Mucosa of stomach (tissue), 1 donor: ENCODE data around the gene KCNA2.

Experiments
- H3K27me3 ChIP-seq: one replicate; pipeline ENCODE4 v1.7.0; 2013; ENCODE audit warnings: mild to moderate bottlenecking, low read length; ENCODE audit not compliant: control insufficient read depth, insufficient read depth
- H3K36me3 ChIP-seq: one replicate; pipeline ENCODE4 v1.7.0; 2013; ENCODE audit warnings: low read length; ENCODE audit not compliant: control insufficient read depth, insufficient read depth
- H3K4me1 ChIP-seq: one replicate; pipeline ENCODE4 v1.7.0; 2013; ENCODE audit warnings: mild to moderate bottlenecking, low read length; ENCODE audit not compliant: control insufficient read depth, insufficient read depth
- H3K4me3 ChIP-seq: one replicate; pipeline ENCODE4 v1.7.0; 2013; ENCODE audit warnings: low read length
- H3K9ac ChIP-seq: one replicate; pipeline ENCODE4 v1.7.0; 2013; ENCODE audit warnings: mild to moderate bottlenecking, low read length, moderate library complexity
- H3K9me3 ChIP-seq: one replicate; pipeline ENCODE4 v1.7.0; 2013; ENCODE audit warnings: mild to moderate bottlenecking, low read length, moderate library complexity; ENCODE audit not compliant: control insufficient read depth
- donor health status: Pancreatic carcinoma.

Gene KCNA2

DNA sequence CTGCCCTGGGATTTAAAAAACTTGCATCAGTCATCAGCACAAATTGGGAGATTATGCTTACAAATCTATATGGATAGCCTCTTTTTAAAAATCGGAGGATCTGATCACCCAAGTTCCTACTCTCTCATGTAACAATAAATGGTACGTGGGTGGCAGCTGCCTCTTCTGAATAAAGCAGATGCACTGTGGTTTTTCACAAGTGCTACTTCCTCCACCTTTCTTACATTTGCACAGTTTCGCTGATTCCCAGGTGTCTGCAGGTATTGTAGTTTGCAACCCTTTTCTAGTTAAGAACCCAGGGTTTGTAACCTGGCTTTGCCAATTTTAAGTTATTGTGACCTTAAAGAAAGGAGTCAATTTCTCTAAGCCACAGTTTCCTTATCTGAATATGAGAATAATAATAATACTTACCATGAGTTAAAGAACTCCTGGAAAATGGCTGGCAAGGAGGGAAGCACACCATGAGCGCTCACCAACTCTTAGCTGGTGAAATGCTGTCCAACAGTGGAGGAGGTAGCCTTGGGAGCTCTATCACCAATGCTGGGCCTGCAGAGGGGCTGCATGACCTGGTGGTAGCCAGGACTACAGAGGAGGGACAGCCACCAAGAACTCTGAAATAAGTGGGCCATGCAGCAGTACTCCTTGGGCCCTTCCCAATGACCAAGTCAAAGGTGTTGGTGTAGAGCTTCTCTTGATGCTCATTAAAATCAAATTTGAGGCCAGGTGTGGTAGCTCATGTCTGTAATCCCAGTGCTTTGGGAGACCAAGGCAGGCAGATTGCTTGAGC lies 30.2 kb upstream of the KCNA2 start:
- no peaks in the 10 kb centered on the region for H3K36me3 ChIP-seq
- H3K4me1 ChIP-seq, result peaks cover 10% of the 10 kb centered on the region
- H3K4me3 ChIP-seq, result no peak overlapping the region
- no peak overlapping the region for H3K9ac ChIP-seq
- peaks cover under 1% of the 10 kb centered on the region for H3K27me3 ChIP-seq
- no peaks in the 10 kb centered on the region for H3K9me3 ChIP-seq

GRCh38 chr1:110635434-110635833 lies 29.3 kb upstream of the KCNA2 start:
- Histone ChIP-seq H3K4me3 (no peak overlapping the region), H3K36me3 (no peaks in the 10 kb centered on the region), H3K27me3 (peaks cover 6% of the 10 kb centered on the region), H3K9ac (no peak overlapping the region), H3K4me1 (peaks cover 10% of the 10 kb centered on the region), H3K9me3 (no peaks in the 10 kb centered on the region)

GRCh38 chr1:110634455-110635311 lies 28.5 kb upstream of the KCNA2 start:
- Histone ChIP-seq H3K9ac (no peak overlapping the region), H3K36me3 (no peaks in the 10 kb centered on the region), H3K27me3 (peaks cover 6% of the 10 kb centered on the region), H3K4me1 (peaks cover 10% of the 10 kb centered on the region), H3K4me3 (no peak overlapping the region), H3K9me3 (no peaks in the 10 kb centered on the region)

DNA sequence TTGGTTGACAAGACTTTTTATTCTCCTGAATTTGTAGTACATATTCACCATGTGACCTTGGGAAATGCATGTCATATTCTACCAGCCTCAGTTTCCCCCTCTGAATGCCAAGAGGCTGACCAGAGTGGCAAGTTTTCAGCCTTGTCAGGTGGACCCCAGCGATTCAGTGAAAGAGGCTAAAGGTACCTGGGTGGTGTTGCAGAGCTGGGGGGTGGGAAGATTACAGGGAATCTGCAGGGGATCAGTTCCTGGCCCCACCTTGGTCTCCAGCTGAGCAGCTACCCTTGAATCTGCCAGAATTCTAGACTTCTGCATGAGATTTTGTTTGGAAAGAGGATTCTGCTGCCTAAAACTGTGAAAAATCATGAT lies 27.9 kb upstream of the KCNA2 start:
- Histone ChIP-seq H3K4me3 (no peak overlapping the region), H3K36me3 (no peaks in the 10 kb centered on the region), H3K9ac (no peak overlapping the region), H3K9me3 (no peaks in the 10 kb centered on the region), H3K27me3 (peaks cover 6% of the 10 kb centered on the region), H3K4me1 (peaks cover 10% of the 10 kb centered on the region)

DNA sequence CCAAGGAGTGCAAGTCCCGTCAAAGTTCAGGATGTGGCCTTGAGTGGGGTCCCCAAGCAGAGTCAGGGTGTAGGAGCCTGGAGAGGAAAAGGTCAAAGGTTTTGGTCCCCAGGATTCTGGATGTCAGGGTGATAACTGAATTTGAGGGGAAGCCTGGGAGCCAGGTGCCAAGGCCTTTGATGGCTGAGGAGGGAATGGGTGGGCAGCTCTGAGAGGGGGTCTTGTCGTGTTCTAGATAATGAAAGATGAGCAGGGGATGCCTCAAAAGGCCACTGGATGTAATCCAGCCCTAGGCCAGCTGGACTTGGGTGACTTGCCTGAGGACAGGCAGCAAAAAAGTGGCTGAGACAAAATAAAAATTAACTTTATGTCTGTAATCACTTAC lies 27.5 kb upstream of the KCNA2 start:
- H3K9ac ChIP-seq, result no peak overlapping the region
- no peak overlapping the region for H3K4me3 ChIP-seq
- H3K9me3 ChIP-seq, result no peaks in the 10 kb centered on the region
- peaks cover 10% of the 10 kb centered on the region for H3K4me1 ChIP-seq
- H3K27me3 ChIP-seq, result peaks cover 6% of the 10 kb centered on the region
- H3K36me3 ChIP-seq, result no peaks in the 10 kb centered on the region

- H3K9me3 ChIP-seq, result no peaks in the 10 kb centered on the region
- H3K4me3 ChIP-seq, result no peak overlapping the region
- H3K27me3 ChIP-seq, result peaks cover 6% of the 10 kb centered on the region
- H3K36me3 ChIP-seq, result no peaks in the 10 kb centered on the region
- peaks cover 10% of the 10 kb centered on the region for H3K4me1 ChIP-seq
- no peak overlapping the region for H3K9ac ChIP-seq
These were observed 25.9 kb upstream of the KCNA2 start for GRCh38 chr1:110631836-110632620.

DNA sequence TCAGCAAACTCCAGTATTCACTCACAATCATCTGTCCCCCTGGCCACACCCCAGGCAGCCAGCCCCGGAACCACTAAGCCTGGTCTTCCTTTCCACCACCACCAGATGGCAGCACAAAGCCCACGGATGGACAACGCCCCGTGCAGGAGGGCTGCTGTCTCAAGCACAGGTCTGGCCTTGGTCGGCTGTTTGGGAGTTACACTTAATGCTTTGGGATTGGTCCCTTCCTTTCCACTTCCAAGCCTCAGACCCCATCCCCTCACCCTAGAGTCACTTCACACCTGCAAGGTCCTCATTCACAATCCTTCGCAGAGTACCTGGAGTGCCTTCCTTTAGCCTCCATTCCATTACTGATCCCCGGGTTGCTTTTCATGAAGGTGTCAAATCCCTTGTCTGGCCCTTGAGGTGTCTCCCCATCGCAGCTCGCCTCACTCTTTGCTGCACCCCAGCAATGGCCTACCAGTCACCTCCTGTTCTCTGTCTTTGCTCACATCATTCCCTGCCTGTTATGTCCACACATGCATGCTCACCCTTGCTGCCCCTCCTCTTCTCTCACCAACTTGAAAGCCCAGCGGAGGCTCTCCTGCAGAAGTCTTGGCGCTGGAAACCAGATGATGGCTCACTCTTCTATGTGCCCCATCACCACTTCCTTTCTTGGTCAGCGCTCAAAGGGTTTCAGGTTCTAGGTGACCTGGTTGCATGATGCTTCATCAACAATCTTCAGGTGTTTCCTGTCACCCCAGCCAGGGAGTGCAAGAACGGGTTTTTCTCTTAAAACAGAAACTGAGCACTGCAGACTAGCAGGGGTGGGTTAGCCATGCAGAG lies 24.9 kb upstream of the KCNA2 start:
- no peak overlapping the region for H3K9ac ChIP-seq
- H3K4me3 ChIP-seq, result no peak overlapping the region
- H3K9me3 ChIP-seq, result no peaks in the 10 kb centered on the region
- peaks cover 6% of the 10 kb centered on the region for H3K27me3 ChIP-seq
- no peaks in the 10 kb centered on the region for H3K36me3 ChIP-seq
- peaks cover 10% of the 10 kb centered on the region for H3K4me1 ChIP-seq

- no peaks in the 10 kb centered on the region for H3K36me3 ChIP-seq
These were observed 22.4 kb upstream of the KCNA2 start for GRCh38 chr1:110628323-110629105.

GRCh38 chr1:110627764-110628163 lies 21.6 kb upstream of the KCNA2 start:
- Histone ChIP-seq H3K9me3 (no peaks in the 10 kb centered on the region), H3K4me1 (no peaks in the 10 kb centered on the region), H3K4me3 (no peak overlapping the region), H3K36me3 (no peaks in the 10 kb centered on the region), H3K9ac (no peak overlapping the region), H3K27me3 (peaks cover 6% of the 10 kb centered on the region)

More at GRCh38 chr1:110628323-110629105, 22.4 kb upstream of the KCNA2 start:
- Histone ChIP-seq H3K9ac (no peak overlapping the region), H3K4me1 (no peaks in the 10 kb centered on the region), H3K27me3 (peaks cover 6% of the 10 kb centered on the region), H3K4me3 (no peak overlapping the region), H3K9me3 (no peaks in the 10 kb centered on the region)

- Histone ChIP-seq H3K4me1 (no peaks in the 10 kb centered on the region), H3K36me3 (no peaks in the 10 kb centered on the region), H3K27me3 (peaks cover 6% of the 10 kb centered on the region), H3K4me3 (no peak overlapping the region), H3K9me3 (no peaks in the 10 kb centered on the region), H3K9ac (no peak overlapping the region)
These were observed 20.7 kb upstream of the KCNA2 start for GRCh38 chr1:110626889-110627288.

DNA sequence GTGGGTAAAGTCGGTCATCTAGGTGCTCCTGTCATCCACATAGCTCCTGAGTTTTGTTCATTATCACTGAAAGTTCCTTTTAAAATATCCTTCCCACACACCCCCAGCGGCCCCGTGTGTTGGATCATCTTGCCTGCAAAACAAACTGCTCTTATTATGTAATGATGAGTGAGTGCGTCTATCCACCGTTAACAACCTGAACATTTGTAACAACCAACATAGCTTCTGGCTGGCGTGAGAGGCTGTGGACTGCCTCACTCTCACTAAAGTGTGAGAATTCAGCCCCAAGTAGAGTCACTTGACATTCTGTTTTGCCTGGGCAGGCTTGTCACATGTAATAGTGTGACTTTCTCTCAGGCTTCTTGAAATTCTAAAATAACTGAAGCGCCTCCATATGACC lies 14.5 kb upstream of the KCNA2 start:
- Histone ChIP-seq H3K36me3 (no peaks in the 10 kb centered on the region), H3K27me3 (peaks cover 26% of the 10 kb centered on the region), H3K4me1 (peaks cover 4% of the 10 kb centered on the region), H3K9ac (no peak overlapping the region), H3K4me3 (no peak overlapping the region), H3K9me3 (no peaks in the 10 kb centered on the region)
